ENCODE data around the gene MORF4L2.

DNA sequence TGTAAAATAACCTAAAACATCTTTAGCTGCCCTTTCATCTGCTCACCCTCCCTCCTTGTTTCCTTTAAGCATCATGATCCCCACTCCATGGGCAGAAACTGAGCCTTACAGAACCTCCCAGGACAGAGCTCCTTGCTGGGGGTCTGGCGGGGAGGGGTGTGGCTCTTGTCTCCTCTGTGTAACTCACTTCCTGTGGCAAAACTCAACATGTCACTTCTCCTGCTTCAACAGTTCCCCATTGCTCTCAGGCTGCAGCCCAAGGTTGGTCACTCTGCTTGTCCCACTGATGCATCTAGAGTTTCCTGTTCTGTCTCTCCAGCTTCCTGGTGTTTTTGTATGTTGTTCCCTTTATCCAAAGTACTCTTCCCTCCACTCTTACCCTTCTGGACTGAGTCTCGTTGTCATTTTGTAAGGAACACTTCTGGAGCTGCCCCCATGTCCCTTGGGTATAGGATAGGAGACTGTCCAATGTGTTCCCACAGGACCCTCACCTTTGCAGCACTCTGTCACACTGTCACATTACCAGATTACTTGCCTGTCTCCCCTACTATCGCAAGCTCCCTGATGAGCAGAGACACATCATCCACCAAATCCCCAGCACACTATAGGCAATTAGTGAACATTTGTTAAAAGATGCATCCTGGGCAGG, 43.8 kb upstream of the MORF4L2 start:
- TF ChIP-seq, protein P1, sequence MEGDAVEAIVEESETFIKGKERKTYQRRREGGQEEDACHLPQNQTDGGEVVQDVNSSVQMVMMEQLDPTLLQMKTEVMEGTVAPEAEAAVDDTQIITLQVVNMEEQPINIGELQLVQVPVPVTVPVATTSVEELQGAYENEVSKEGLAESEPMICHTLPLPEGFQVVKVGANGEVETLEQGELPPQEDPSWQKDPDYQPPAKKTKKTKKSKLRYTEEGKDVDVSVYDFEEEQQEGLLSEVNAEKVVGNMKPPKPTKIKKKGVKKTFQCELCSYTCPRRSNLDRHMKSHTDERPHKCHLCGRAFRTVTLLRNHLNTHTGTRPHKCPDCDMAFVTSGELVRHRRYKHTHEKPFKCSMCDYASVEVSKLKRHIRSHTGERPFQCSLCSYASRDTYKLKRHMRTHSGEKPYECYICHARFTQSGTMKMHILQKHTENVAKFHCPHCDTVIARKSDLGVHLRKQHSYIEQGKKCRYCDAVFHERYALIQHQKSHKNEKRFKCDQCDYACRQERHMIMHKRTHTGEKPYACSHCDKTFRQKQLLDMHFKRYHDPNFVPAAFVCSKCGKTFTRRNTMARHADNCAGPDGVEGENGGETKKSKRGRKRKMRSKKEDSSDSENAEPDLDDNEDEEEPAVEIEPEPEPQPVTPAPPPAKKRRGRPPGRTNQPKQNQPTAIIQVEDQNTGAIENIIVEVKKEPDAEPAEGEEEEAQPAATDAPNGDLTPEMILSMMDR (conservative IDR thresholded peaks at IDR 0.05 in 1 of 2, IDR thresholded peaks at IDR 0.05 in 1 of 2; ENCODE audit: extremely low read depth in 1 of 2, insufficient read depth in 1 of 2, low read depth in 1 of 2, low read length in 2 of 2): no peak
- no peak for TF ChIP-seq EZH2 (IDR thresholded peaks at IDR 0.05; ENCODE audit: borderline replicate concordance, low read length)

Measured in mammary epithelial cell (primary cell).